Activated T-cell treated with anti-CD3 and anti-CD28 coated beads, Interleukin-2, amount 50 U/mL, for 4 hours (primary cell): Measurements from ENCODE around the gene MANSC4. TPM values are rescaled to one million over a fixed set of nuclear protein-coding genes. Genes with fewer than 3 reads are reported as not detected.

Experiments
- ATAC-seq, 2 donors: fragments of 200-7000 bp; cut with Tn5 transposase; one replicate each; pipeline ENCODE4 v1.10.0; 2021
- DNase-seq: peaks from one replicate; pipeline ENCODE4 v3.0.0-alpha.2; 2020
- H3K27me3 Mint-ChIP-seq: one replicate; pipeline ENCODE4 v1.8.0; 2021; ENCODE audit warnings: low read depth, mixed read lengths
- H3K36me3 Mint-ChIP-seq: one replicate; pipeline ENCODE4 v1.8.0; 2022; ENCODE audit warnings: mixed read lengths; ENCODE audit not compliant: insufficient read depth
- H3K4me1 Mint-ChIP-seq: one replicate; pipeline ENCODE4 v1.8.0; 2021; ENCODE audit warnings: low read depth, mixed read lengths
- H3K4me3 Mint-ChIP-seq: one replicate; pipeline ENCODE4 v1.8.0; 2021; ENCODE audit warnings: mild to moderate bottlenecking, moderate library complexity, mixed read lengths
- H3K9me3 Mint-ChIP-seq: one replicate; pipeline ENCODE4 v1.8.0; 2021; ENCODE audit warnings: mixed read lengths
- total RNA-seq, 3 donors: library from RNA; stranded (reverse); gene quantifications; one replicate each; pipeline ENCODE4 v1.2.1, GENCODE V29; 2021

MANSC4 gene
- total RNA-seq, 3 donors from 2014 or later, result not detected

GRCh38 chr12:27810756-27811155, 30.7 kb upstream of the MANSC4 start:
- Mint-ChIP-seq H3K27me3 (peaks cover 18% of the 10 kb centered on the region), H3K4me3 (no peak overlapping the region), H3K4me1 (peaks cover 33% of the 10 kb centered on the region), H3K9me3 (no peaks in the 10 kb centered on the region), H3K36me3 (no peaks in the 10 kb centered on the region)
- ATAC-seq (no peak), DNase-seq (no peak)

- no peak overlapping the region for H3K4me3 Mint-ChIP-seq
- H3K9me3 Mint-ChIP-seq, result no peaks in the 10 kb centered on the region
- peaks cover 18% of the 10 kb centered on the region for H3K27me3 Mint-ChIP-seq
- no peaks in the 10 kb centered on the region for H3K36me3 Mint-ChIP-seq
- ATAC-seq (no peak), DNase-seq (no peak)
- H3K4me1 Mint-ChIP-seq, result peaks cover 21% of the 10 kb centered on the region
Measured at GRCh38 chr12:27808841-27809240, 28.8 kb upstream of the MANSC4 start.

DNA sequence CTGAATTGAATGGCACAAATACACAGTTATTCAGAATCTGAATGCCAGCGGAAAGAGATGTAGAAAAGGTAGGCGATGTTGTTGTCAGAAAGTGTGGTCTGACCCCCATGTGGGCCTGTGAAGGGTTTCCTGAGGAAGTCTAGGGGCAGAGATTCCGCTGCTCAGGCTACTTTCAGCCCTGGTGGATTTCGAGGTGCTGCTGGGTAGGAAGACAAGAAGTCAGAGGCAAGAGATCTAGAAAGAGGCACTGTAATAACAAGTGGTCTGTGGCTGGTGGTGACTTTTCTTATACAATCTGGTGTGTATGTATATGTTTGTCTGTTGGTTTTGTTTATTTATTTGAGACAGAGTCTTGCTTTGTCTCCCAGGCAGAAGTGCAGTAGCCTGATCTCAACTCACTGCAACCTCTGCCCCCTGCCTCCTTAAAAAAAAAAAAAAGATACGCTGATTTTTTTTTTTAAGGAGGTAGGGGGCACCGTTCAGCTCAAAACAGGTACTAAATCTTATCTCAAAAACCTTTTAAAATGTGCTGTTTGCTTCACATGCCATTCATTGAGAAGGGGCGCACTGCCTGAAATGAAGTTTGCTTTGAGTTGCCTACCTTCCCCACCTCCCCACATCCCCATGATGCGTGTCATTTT, 27.1 kb upstream of the MANSC4 start:
- peak; percentile 46 to 54 for ATAC-seq
- Mint-ChIP-seq H3K36me3 (no peaks in the 10 kb centered on the region), H3K9me3 (no peaks in the 10 kb centered on the region), H3K27me3 (peaks cover 13% of the 10 kb centered on the region), H3K4me1 (peaks cover 30% of the 10 kb centered on the region), H3K4me3 (peak overlapping the region; percentile 65)
- DNase-seq, result peak; percentile 14

DNA sequence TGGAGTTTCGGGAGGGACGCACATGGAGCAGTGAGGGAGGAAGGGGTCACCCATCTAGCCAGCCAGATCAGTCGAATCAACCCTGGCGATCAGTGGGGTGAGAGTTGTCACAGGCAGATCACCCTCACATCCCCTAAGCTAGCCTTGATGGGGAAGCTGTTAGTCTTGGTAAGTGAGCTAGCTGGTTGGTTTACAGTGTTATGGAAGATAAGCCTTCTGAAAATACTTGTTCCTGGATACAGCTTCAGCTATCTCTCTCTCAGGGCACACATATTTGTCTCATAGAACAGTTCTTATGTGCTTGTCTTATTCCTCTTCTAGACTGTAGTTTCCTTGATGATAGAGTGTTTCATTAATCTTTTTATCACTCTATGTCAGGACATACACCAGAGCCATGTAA, 26.2 kb upstream of the MANSC4 start:
- Mint-ChIP-seq H3K9me3 (no peaks in the 10 kb centered on the region), H3K4me3 (no peak overlapping the region), H3K4me1 (peaks cover 39% of the 10 kb centered on the region), H3K27me3 (peaks cover 9% of the 10 kb centered on the region), H3K36me3 (no peaks in the 10 kb centered on the region)
- no peak for DNase-seq
- no peak for ATAC-seq

GRCh38 chr12:27805238-27805637, 25.2 kb upstream of the MANSC4 start:
- DNase-seq (no peak), ATAC-seq (no peak)
- Mint-ChIP-seq H3K9me3 (no peaks in the 10 kb centered on the region), H3K4me1 (peaks cover 49% of the 10 kb centered on the region), H3K27me3 (peaks cover 6% of the 10 kb centered on the region), H3K36me3 (peaks cover 2% of the 10 kb centered on the region), H3K4me3 (no peak overlapping the region)

GRCh38 chr12:27802936-27803335, 22.9 kb upstream of the MANSC4 start:
- Mint-ChIP-seq H3K4me1 (peaks cover 52% of the 10 kb centered on the region), H3K36me3 (peaks cover 7% of the 10 kb centered on the region), H3K27me3 (peaks cover 6% of the 10 kb centered on the region), H3K4me3 (no peak overlapping the region), H3K9me3 (no peaks in the 10 kb centered on the region)
- no peak for DNase-seq
- no peak for ATAC-seq

- Mint-ChIP-seq H3K27me3 (peaks cover 6% of the 10 kb centered on the region), H3K4me1 (peaks cover 50% of the 10 kb centered on the region), H3K4me3 (no peak overlapping the region), H3K36me3 (peaks cover 11% of the 10 kb centered on the region), H3K9me3 (no peaks in the 10 kb centered on the region)
- ATAC-seq, result peak; percentile 62 to 66
- DNase-seq, result no peak
Measured at GRCh38 chr12:27802511-27802910, 22.5 kb upstream of the MANSC4 start.

DNA sequence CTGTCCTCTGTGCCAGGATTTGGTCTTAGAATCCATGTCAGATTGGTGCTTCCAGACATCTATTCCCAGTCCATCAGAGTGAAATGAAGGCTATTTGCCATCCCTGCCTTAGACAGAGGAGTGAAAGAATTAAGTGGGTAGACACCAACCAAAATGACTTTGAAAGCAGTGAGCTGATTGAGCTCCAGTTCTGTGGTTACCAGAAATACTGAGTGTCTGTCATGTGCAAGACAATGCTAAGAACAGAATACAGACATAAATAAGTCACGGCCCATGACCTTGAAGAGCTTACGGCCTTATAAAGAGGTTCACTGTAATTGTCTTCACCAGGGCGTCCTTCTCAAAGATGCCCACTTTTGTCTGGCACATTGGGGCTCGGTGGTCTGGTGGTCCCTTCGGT, 21.6 kb upstream of the MANSC4 start:
- Mint-ChIP-seq H3K36me3 (peaks cover 20% of the 10 kb centered on the region), H3K4me3 (no peak overlapping the region), H3K4me1 (peaks cover 42% of the 10 kb centered on the region), H3K27me3 (peaks cover 3% of the 10 kb centered on the region), H3K9me3 (no peaks in the 10 kb centered on the region)
- DNase-seq (no peak), ATAC-seq (no peak)

DNA sequence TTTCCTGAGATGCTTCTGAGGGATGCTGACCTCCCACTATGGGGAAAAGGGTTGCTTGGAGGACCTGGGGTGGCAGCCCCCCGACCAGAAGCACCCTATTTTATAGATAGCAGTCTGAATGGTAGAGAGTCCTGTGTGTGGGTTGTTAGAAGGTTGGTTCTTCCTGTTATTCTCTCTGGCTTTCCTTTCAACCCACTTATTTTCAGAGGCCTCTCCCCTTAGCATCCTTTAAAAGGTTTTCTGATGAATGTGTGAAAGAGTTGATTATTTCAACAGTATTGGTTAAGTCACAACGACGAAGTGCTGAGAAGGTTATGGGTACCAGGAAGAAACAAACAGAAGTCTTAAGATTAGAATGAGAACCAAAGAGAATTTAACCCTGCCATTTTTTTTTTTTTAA, 20.8 kb upstream of the MANSC4 start:
- ATAC-seq (peak; percentile 27 to 49), DNase-seq (no peak)
- no peaks in the 10 kb centered on the region for H3K9me3 Mint-ChIP-seq
- peak overlapping the region; percentile 34 for H3K4me3 Mint-ChIP-seq
- H3K36me3 Mint-ChIP-seq, result peaks cover 25% of the 10 kb centered on the region
- no peaks in the 10 kb centered on the region for H3K27me3 Mint-ChIP-seq
- peaks cover 34% of the 10 kb centered on the region for H3K4me1 Mint-ChIP-seq

- Mint-ChIP-seq H3K4me1 (peaks cover 30% of the 10 kb centered on the region), H3K4me3 (no peak overlapping the region), H3K36me3 (peaks cover 35% of the 10 kb centered on the region), H3K9me3 (no peaks in the 10 kb centered on the region), H3K27me3 (no peaks in the 10 kb centered on the region)
- ATAC-seq (no peak), DNase-seq (no peak)
Measured at GRCh38 chr12:27797301-27798025, 17.4 kb upstream of the MANSC4 start.

GRCh38 chr12:27796128-27796527, 16.1 kb upstream of the MANSC4 start:
- no peak for ATAC-seq
- Mint-ChIP-seq H3K4me1 (peaks cover 17% of the 10 kb centered on the region), H3K27me3 (no peaks in the 10 kb centered on the region), H3K9me3 (no peaks in the 10 kb centered on the region), H3K36me3 (peaks cover 46% of the 10 kb centered on the region), H3K4me3 (no peak overlapping the region)
- no peak for DNase-seq

GRCh38 chr12:27794818-27795584, 15.0 kb upstream of the MANSC4 start:
- Mint-ChIP-seq H3K4me1 (peaks cover 7% of the 10 kb centered on the region), H3K4me3 (no peak overlapping the region), H3K36me3 (peaks cover 46% of the 10 kb centered on the region), H3K9me3 (no peaks in the 10 kb centered on the region), H3K27me3 (no peaks in the 10 kb centered on the region)
- ATAC-seq, result no peak
- DNase-seq, result no peak

DNA sequence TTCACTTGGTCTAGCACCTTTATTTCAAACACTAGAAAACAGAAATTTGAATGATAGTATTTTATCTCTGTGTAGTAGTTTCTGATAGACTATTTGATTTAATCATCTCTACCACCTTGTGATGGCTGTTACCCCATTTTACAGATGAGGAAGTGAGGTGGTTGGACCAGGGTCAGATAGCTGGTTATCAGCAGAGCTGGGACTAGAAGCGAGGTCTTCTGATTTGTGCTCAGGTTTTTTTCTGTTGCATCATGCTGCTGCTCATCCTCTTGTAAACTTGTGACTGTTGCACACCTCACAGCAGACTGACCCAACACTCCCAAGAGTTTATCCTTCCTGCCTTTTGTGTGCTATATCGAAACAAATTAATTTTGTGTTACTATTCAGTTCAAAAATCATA, 10.1 kb upstream of the MANSC4 start:
- Mint-ChIP-seq H3K36me3 (peaks cover 30% of the 10 kb centered on the region), H3K4me1 (peaks cover 27% of the 10 kb centered on the region), H3K9me3 (no peaks in the 10 kb centered on the region), H3K27me3 (no peaks in the 10 kb centered on the region), H3K4me3 (no peak overlapping the region)
- DNase-seq (no peak), ATAC-seq (no peak)

GRCh38 chr12:27787559-27787958, 7.5 kb upstream of the MANSC4 start:
- ATAC-seq (no peak), DNase-seq (no peak)
- Mint-ChIP-seq H3K36me3 (peaks cover 26% of the 10 kb centered on the region), H3K27me3 (no peaks in the 10 kb centered on the region), H3K9me3 (no peaks in the 10 kb centered on the region), H3K4me1 (peaks cover 36% of the 10 kb centered on the region), H3K4me3 (no peak overlapping the region)
